ENCODE data around the gene MRPS26. TPM values are rescaled to one million over a fixed set of nuclear protein-coding genes. Genes with fewer than 3 reads are reported as not detected.

Gene MRPS26
- polyA plus RNA-seq, 3 donors = 19.4 to 36.6 (median 29.8) TPM

- Mint-ChIP-seq H3K4me1 (peaks cover 34% of the 10 kb centered on the region), H3K27ac (peak overlapping the region in 4 of 7 donors; percentile 6 to 66 (median 66)), H3K27me3 (ENCODE audit: low read depth in 3 of 3) (peaks cover 50 to 75% (median 62%) of the 10 kb centered on the region in 3 donors), H3K4me3 (peak overlapping the region; percentile 65 to 87), H3K9me3 (peaks cover 0 to 18% (median 7%) of the 10 kb centered on the region in 7 donors), H3K36me3 (peaks cover 0 to 7% of the 10 kb centered on the region in 2 donors)
- no peak overlapping the region for H3K9ac ChIP-seq (ENCODE audit: insufficient read depth, low read length, poor library complexity, severe bottlenecking)
- no peaks in the 10 kb centered on the region for H3K79me2 ChIP-seq (ENCODE audit: insufficient read depth, low read length)
- H3K27ac ChIP-seq (ENCODE audit: low read depth in 1 of 2, low read length in 2 of 2) = no peak overlapping the region
- peaks cover 0 to 10% of the 10 kb centered on the region in 2 donors for H3K9me3 ChIP-seq (replicated peaks in 1 of 2; ENCODE audit: control insufficient read depth in 1 of 2, insufficient read depth in 1 of 2, low read length in 2 of 2)
- intact Hi-C loops (cut with micrococcal nuclease) = no loop called here
- WGBS (ENCODE audit: insufficient coverage) = no CpG with 5 or more reads among the region's 4 CpGs
- peaks cover 19 to 55% of the 10 kb centered on the region in 2 donors for H3K27me3 ChIP-seq (ENCODE audit: control insufficient read depth in 2 of 2, insufficient read depth in 2 of 2, low read length in 2 of 2)
- peaks cover 21 to 24% of the 10 kb centered on the region in 2 donors for H3K4me1 ChIP-seq (ENCODE audit: control insufficient read depth in 1 of 2, insufficient read depth in 2 of 2, low read length in 2 of 2)
- H4K20me1 ChIP-seq (ENCODE audit: insufficient read depth, low read length) = no peaks in the 10 kb centered on the region
- no peak for TF ChIP-seq CTCF (IDR thresholded peaks at IDR 0.05)
- peak overlapping the region in 1 of 3 experiments; percentile 37 for H3K4me3 ChIP-seq (replicated peaks in 1 of 3; ENCODE audit: low read depth in 2 of 3, low read length in 3 of 3)
- no peaks in the 10 kb centered on the region for H3K36me3 ChIP-seq (replicated peaks in 1 of 2; ENCODE audit: control insufficient read depth in 1 of 2, insufficient read depth in 2 of 2, low read length in 2 of 2)
- peak overlapping the region; percentile 42 for H2AFZ ChIP-seq (ENCODE audit: insufficient read depth, low read depth, low read length, poor library complexity, severe bottlenecking)
- DNase-seq = no peak
- peak overlapping the region; percentile 41 for H3K4me2 ChIP-seq (replicated peaks; ENCODE audit: extremely low read depth, low read length, poor library complexity, severe bottlenecking)
Measured at GRCh38 chr20:3077618-3078134, 31.8 kb downstream of the MRPS26 start.

GRCh38 chr20:3080939-3081388, 35.1 kb downstream of the MRPS26 start:
- H3K4me1 ChIP-seq (ENCODE audit: control insufficient read depth in 1 of 2, insufficient read depth in 2 of 2, low read length in 2 of 2) = peaks cover 34 to 39% of the 10 kb centered on the region in 2 donors
- H3K4me3 Mint-ChIP-seq = peak overlapping the region in 1 of 2 donors; percentile 72
- H3K9me3 Mint-ChIP-seq = peaks cover 0 to 24% (median 13%) of the 10 kb centered on the region in 7 donors
- WGBS (ENCODE audit: insufficient coverage) = 24% methylated on average over 4 of the region's 6 CpGs
- intact Hi-C loops (cut with micrococcal nuclease) = no loop called here
- no peak overlapping the region for H3K4me3 ChIP-seq (replicated peaks in 1 of 3; ENCODE audit: low read depth in 2 of 3, low read length in 3 of 3)
- H3K4me2 ChIP-seq (replicated peaks; ENCODE audit: extremely low read depth, low read length, poor library complexity, severe bottlenecking) = no peak overlapping the region
- H3K36me3 ChIP-seq (replicated peaks in 1 of 2; ENCODE audit: control insufficient read depth in 1 of 2, insufficient read depth in 2 of 2, low read length in 2 of 2) = no peaks in the 10 kb centered on the region
- DNase-seq = no peak
- H3K9me3 ChIP-seq (replicated peaks in 1 of 2; ENCODE audit: control insufficient read depth in 1 of 2, insufficient read depth in 1 of 2, low read length in 2 of 2) = peaks cover 7 to 27% of the 10 kb centered on the region in 2 donors
- H3K27ac ChIP-seq (ENCODE audit: low read depth in 1 of 2, low read length in 2 of 2) = no peak overlapping the region
- H3K79me2 ChIP-seq (ENCODE audit: insufficient read depth, low read length) = no peaks in the 10 kb centered on the region
- H4K20me1 ChIP-seq (ENCODE audit: insufficient read depth, low read length) = no peaks in the 10 kb centered on the region
- H3K36me3 Mint-ChIP-seq = peaks cover 0 to 9% of the 10 kb centered on the region in 2 donors
- H3K9ac ChIP-seq (ENCODE audit: insufficient read depth, low read length, poor library complexity, severe bottlenecking) = no peak overlapping the region
- no peak for TF ChIP-seq CTCF (IDR thresholded peaks at IDR 0.05)
- H3K4me1 Mint-ChIP-seq = peaks cover 37% of the 10 kb centered on the region
- H3K27me3 Mint-ChIP-seq (ENCODE audit: low read depth in 3 of 3) = peaks cover 56 to 76% (median 68%) of the 10 kb centered on the region in 3 donors
- peaks cover 26 to 68% of the 10 kb centered on the region in 2 donors for H3K27me3 ChIP-seq (ENCODE audit: control insufficient read depth in 2 of 2, insufficient read depth in 2 of 2, low read length in 2 of 2)
- H2AFZ ChIP-seq (ENCODE audit: insufficient read depth, low read depth, low read length, poor library complexity, severe bottlenecking) = no peak overlapping the region
- no peak overlapping the region for H3K27ac Mint-ChIP-seq

Measured in CD14-positive monocyte (primary cell).